ENCODE results near the gene BRSK2. TPM values are rescaled to one million over a fixed set of nuclear protein-coding genes. Genes with fewer than 3 reads are reported as not detected.
"Not testable (repeated sequence)": the region's sequence is repeated elsewhere in the genome, so short reads cannot be mapped to it uniquely, and the experiment has no call there.

Gene BRSK2
- total RNA-seq, 1 donor from 2014 or later = 59.9 TPM

DNA sequence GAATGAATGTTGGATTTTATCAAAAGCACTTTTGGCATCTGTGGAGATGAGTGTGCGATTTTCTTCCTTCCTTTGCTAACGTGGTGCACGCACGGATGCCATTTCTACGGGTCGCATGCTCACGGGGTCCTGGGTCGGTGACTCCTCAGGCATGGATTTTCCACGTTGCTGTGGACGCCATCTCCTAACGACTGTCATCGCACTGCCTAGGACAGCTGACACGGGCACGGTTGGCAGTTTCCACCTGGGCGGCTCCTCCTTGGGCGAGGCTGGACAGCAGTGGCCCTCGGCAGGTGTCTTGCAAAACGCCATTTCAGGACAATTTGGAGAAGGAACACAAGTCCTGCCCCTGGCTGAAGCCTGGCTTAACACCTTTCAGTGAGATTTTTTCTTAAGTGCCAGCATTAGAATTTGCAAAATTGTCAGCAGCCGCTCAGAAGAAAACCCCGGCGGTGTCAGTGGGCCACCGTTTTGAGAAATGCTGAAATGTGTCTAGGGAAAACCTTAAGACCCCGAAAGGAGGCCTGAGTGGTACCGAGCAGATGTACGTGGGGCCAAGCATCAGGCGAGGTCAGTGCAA, 45.6 kb upstream of the BRSK2 start:
- H3K4me3 Mint-ChIP-seq = no peak overlapping the region
- H3K9me3 Mint-ChIP-seq = no peaks in the 10 kb centered on the region
- no peak for DNase-seq (ENCODE audit: low read depth, low spot score)
- no peaks in the 10 kb centered on the region for H3K36me3 Mint-ChIP-seq (ENCODE audit: low read depth)
- H3K27ac Mint-ChIP-seq (ENCODE audit: unreplicated experiment) = no peak overlapping the region
- peaks cover 25% of the 10 kb centered on the region for H3K27me3 Mint-ChIP-seq (ENCODE audit: low read depth)
- peaks cover 12% of the 10 kb centered on the region for H3K4me1 Mint-ChIP-seq
- TF ChIP-seq, protein P1, sequence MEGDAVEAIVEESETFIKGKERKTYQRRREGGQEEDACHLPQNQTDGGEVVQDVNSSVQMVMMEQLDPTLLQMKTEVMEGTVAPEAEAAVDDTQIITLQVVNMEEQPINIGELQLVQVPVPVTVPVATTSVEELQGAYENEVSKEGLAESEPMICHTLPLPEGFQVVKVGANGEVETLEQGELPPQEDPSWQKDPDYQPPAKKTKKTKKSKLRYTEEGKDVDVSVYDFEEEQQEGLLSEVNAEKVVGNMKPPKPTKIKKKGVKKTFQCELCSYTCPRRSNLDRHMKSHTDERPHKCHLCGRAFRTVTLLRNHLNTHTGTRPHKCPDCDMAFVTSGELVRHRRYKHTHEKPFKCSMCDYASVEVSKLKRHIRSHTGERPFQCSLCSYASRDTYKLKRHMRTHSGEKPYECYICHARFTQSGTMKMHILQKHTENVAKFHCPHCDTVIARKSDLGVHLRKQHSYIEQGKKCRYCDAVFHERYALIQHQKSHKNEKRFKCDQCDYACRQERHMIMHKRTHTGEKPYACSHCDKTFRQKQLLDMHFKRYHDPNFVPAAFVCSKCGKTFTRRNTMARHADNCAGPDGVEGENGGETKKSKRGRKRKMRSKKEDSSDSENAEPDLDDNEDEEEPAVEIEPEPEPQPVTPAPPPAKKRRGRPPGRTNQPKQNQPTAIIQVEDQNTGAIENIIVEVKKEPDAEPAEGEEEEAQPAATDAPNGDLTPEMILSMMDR (conservative IDR thresholded peaks at IDR 0.05) = no peak

DNA sequence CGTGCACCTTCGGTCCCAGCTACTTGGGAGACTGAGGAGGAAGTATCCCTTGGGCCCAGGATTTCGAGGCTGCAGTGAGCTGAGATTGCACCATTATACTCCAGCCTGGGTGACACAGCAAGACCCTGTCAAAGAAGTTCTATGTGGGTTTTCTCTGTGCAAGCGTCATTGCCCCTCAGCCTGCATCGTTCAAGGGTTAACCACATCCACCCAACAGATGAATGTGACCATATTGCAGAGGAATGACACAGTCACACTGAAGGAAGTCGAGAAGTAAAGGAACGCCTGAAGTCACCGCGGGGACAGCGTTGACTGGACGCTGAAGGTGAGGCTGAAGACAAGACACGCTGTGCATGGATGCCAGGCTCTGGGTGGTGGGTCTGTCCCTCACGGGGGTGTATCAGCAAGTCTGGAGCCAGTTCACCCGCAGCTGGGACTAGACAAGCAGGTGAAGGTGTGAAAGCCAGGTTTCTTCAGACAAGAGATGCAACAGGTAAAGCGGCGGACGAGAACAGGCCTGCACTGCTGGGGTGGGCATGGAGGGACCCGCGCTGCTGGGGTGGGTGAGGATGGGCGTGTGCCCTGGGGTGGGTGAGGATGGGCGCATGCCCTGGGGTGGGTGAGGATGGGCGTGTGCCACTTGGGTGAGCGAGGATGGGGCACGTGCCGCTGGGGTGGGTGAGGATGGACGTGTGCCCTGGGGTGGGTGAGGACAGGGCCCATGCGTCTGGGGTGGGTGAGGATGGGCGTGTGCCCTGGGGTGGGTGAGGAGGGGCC, 43.8 kb upstream of the BRSK2 start:
- Mint-ChIP-seq H3K27me3 (ENCODE audit: low read depth) (peaks cover 25% of the 10 kb centered on the region), H3K27ac (ENCODE audit: unreplicated experiment) (peak overlapping the region; percentile 81), H3K9me3 (no peaks in the 10 kb centered on the region), H3K4me1 (peaks cover 19% of the 10 kb centered on the region), H3K4me3 (no peak overlapping the region), H3K36me3 (ENCODE audit: low read depth) (no peaks in the 10 kb centered on the region)
- TF ChIP-seq, protein P1 (conservative IDR thresholded peaks at IDR 0.05) = no peak
- DNase-seq (ENCODE audit: low read depth, low spot score) = no peak

DNA sequence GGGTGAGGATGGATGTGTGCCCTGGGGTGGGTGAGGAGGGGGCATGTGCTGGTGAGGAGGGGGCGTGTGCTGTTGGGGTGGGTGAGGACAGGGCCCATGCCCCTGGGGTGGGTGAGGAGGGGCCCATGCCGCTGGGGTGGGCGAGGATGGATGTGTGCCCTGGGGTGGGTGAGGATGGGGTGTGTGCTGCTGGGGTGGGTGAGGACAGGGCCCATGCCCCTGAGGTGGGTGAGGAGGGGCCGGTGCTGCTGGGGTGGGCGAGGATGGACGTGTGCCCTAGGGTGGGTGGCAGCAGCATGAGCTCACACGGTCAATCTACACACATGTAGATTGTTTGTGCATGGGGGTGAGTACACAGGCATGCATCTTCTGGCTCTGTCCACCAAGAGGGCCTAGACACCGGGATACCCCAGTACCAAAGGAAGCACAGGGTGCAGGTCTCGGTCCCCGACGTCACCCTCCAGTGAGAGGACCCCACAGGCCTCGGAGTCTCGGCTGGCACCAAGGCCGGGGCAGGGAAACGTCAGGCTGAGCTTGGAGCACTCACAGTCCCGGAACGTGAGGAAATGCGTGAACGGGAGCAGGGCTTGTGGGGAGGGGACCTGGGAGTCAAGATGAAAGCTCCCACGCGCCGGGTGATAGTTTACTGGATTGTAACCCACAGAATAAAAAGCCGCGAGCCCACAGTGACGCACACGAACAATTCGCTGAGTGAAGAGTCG, 42.9 kb upstream of the BRSK2 start:
- Mint-ChIP-seq H3K4me3 (no peak overlapping the region), H3K4me1 (peaks cover 25% of the 10 kb centered on the region), H3K27me3 (ENCODE audit: low read depth) (peaks cover 29% of the 10 kb centered on the region), H3K27ac (ENCODE audit: unreplicated experiment) (no peak overlapping the region), H3K36me3 (ENCODE audit: low read depth) (no peaks in the 10 kb centered on the region), H3K9me3 (no peaks in the 10 kb centered on the region)
- TF ChIP-seq, protein P1 (conservative IDR thresholded peaks at IDR 0.05) = no peak
- no peak for DNase-seq (ENCODE audit: low read depth, low spot score)

DNA sequence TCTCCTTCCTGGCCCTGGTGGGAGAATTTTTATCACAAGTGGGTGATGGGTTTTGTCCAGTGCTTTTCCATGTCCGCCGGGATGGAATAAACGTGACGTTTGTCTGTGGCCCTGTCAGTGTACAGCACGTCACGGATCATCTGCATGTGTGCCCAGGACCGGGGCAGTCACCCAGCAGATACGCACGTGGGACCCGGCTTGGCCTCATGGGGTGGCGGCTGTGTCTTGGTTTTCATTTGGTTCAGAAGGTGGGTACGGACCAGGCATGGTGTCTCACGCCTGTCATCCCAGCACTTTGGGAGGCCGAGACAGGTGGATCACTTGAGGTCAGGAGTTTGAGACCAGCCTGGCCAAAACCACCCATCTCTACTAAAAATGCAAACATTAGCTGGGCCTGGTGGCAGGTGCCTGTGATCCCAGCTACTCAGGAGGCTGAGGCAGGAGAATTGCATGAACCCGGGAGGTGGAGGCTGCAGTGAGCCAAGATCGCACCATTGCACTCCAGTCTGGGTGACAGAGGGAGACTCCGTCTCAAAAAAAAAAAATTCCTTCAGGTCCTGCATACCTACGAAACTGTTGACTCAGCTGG, 42.2 kb upstream of the BRSK2 start:
- not testable (repeated sequence) for DNase-seq (ENCODE audit: low read depth, low spot score); H3K36me3 Mint-ChIP-seq (ENCODE audit: low read depth); H3K27ac Mint-ChIP-seq (ENCODE audit: unreplicated experiment); H3K9me3 Mint-ChIP-seq; H3K4me3 Mint-ChIP-seq
- Mint-ChIP-seq H3K27me3 (ENCODE audit: low read depth) (peaks cover 29% of the 10 kb centered on the region), H3K4me1 (peaks cover 25% of the 10 kb centered on the region)

DNA sequence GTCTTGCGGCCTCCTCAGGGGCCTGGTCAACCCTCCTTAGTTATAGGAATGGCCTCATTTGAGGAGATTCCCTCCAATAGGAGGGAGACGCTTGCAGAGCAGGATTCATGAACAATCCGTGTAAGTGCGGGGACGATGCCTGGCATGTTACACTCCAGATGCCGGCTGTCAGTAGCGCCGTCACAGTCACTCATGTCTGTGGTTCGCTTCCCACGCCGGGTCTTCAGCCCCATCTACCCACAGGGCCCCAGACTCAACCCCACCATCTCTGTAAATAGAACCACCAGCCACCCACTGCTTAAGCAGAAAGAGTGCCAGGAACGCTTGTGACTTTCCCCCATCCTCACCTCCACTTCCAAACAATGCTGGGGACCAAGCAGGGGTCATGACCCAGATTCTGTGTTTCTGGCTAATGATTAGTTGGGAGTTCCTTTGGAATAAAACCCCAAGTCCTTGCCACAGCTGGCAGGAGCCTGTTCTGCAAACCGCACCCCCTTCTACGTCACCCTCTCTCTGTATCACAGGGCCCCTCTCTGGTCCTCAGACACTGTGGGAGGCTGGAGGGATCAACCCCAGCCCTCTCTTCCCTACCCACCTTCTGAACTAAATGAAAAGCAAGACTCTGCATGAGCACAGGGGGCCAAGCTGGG, 41.5 kb upstream of the BRSK2 start:
- Mint-ChIP-seq H3K27me3 (ENCODE audit: low read depth) (peaks cover 30% of the 10 kb centered on the region), H3K36me3 (ENCODE audit: low read depth) (no peaks in the 10 kb centered on the region), H3K4me3 (peak overlapping the region; percentile 39), H3K4me1 (peaks cover 29% of the 10 kb centered on the region), H3K27ac (ENCODE audit: unreplicated experiment) (peak overlapping the region; percentile 43), H3K9me3 (no peaks in the 10 kb centered on the region)
- DNase-seq (ENCODE audit: low read depth, low spot score) = no peak
- TF ChIP-seq, protein P1 (conservative IDR thresholded peaks at IDR 0.05) = no peak
